ENCODE measurements around the gene FAM219B.

- TF ChIP-seq POLR2A (IDR thresholded peaks at IDR 0.05) (peak; percentile 85 to 93), CTCF (IDR thresholded peaks at IDR 0.05) (peak in 1 of 4 experiments; percentile 6)
These were observed at the start of gene FAM219B for GRCh38 chr15:74906450-74907162.

Measured in uterus (tissue), 2 donors.